PFSK-1 (cell line): ENCODE data around the gene LSS.

Source experiments
- FOXP2 ChIP-seq: optimal IDR thresholded peaks from 2 replicates; pipeline ENCODE3; 2011; ENCODE audit warnings: borderline replicate concordance, control low read depth, inconsistent platforms; ENCODE audit not compliant: insufficient read depth; ENCODE audit errors: extremely low read length, extremely low read depth
- POLR2AphosphoS5 ChIP-seq: IDR thresholded peaks from 2 replicates; pipeline ENCODE4 v1.6.1; 2012; ENCODE audit warnings: low read depth, mild to moderate bottlenecking, control low read depth, low read length, moderate library complexity
- SIN3A ChIP-seq: IDR thresholded peaks from 2 replicates; pipeline ENCODE4 v1.6.1; 2012; ENCODE audit warnings: mild to moderate bottlenecking, low read length, moderate library complexity, borderline replicate concordance; ENCODE audit not compliant: insufficient read depth
- TAF1 ChIP-seq: IDR thresholded peaks from 2 replicates; pipeline ENCODE4 v1.6.1; 2012; ENCODE audit warnings: low read length, control low read depth, borderline replicate concordance; ENCODE audit not compliant: insufficient read depth
- TF ChIP-seq, protein P1 (sequence below), 2 experiments: IDR thresholded peaks; 2 replicates each; pipeline versions ENCODE4 v1.6.1 to v1.8.0; 2011 to 2012; ENCODE audit warnings: low read depth in 2 of 2, low read length in 2 of 2, control low read depth in 1 of 2, inconsistent platforms in 1 of 2, mild to moderate bottlenecking in 1 of 2, moderate library complexity in 1 of 2; ENCODE audit not compliant: insufficient read depth in 1 of 2

The LSS gene

DNA sequence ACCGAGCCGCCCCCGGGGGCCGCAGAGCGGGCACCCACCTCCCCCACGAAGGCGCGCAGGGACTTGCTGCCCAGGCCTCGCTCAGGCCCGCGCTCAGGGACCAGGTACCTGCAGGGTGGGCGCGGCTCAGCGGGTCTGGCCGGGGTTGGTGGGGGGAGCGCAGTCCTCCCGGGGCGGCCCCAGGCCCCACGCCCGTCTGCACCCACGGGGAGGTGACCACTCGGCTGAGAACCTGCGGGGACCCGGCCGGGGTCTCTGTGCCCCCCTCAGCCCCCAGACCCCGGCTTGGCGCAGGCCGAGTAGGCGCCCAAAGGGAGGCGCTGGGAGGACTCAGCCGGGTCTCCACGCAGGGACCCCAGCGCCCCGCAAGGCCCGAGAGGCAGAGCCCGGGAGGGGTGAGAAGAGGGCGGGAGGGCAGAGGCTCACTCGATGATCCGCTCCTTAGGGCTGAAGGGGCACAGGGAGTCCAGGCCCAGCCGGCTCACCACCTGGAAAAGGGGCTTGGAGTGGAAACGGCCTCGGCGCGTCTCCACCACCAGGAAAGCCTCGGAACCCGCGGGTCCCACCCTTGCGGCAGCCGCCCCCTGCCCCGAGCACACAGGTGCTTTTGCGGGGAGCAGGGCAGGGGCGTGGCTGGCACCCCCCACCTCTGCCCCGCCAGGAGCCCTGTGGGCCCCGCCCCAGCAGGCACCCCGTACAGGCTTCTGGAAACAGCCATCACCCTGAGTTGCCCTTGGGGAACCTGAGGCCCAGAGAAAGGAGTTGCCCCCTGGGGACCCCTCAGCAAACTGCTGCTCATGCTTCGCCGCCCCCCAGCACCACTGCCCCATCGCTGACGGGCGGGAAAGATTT, 82.5 kb downstream of the LSS start:
- TF ChIP-seq TAF1, result no peak
- no peak for TF ChIP-seq FOXP2
- TF ChIP-seq POLR2AphosphoS5, result no peak
- TF ChIP-seq SIN3A, result no peak
- TF ChIP-seq, protein P1, sequence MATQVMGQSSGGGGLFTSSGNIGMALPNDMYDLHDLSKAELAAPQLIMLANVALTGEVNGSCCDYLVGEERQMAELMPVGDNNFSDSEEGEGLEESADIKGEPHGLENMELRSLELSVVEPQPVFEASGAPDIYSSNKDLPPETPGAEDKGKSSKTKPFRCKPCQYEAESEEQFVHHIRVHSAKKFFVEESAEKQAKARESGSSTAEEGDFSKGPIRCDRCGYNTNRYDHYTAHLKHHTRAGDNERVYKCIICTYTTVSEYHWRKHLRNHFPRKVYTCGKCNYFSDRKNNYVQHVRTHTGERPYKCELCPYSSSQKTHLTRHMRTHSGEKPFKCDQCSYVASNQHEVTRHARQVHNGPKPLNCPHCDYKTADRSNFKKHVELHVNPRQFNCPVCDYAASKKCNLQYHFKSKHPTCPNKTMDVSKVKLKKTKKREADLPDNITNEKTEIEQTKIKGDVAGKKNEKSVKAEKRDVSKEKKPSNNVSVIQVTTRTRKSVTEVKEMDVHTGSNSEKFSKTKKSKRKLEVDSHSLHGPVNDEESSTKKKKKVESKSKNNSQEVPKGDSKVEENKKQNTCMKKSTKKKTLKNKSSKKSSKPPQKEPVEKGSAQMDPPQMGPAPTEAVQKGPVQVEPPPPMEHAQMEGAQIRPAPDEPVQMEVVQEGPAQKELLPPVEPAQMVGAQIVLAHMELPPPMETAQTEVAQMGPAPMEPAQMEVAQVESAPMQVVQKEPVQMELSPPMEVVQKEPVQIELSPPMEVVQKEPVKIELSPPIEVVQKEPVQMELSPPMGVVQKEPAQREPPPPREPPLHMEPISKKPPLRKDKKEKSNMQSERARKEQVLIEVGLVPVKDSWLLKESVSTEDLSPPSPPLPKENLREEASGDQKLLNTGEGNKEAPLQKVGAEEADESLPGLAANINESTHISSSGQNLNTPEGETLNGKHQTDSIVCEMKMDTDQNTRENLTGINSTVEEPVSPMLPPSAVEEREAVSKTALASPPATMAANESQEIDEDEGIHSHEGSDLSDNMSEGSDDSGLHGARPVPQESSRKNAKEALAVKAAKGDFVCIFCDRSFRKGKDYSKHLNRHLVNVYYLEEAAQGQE (IDR thresholded peaks at IDR 0.05; ENCODE audit: insufficient read depth in 1 of 2, low read depth in 2 of 2, low read length in 2 of 2), result no peak

DNA sequence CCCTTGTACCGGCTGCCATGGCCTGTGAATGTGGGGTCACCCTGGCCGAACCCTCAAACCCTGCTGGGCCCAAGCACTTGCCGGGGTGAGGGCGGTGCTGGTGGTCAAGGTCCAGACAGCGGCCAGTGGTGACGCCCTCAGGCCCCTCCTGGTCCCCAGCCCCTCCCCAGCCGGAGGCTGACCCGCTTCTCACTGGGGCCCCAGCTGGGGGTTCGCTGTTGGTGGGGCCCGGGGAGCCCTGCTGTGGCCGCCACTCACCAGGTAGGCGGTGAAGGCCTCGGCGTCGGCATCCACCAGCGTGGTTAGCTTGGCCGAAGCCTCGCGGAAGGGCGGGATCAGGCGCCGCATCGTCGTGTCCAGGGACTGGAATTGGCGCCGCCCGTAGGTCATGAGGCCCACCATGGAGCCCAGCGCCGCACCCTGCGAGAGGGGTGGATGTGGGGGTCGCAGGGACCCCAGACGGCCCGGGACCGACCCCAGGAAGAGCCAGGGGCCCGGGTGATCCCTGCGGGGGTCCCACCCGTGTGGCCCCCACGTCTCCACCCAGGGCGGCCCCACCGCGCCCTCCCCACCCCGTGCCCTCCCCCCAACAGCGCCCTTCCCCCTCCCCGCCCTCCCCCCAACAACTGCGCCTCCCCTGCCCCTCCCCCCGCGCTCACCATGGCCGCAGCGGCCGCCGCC, 83.3 kb downstream of the LSS start:
- no peak for TF ChIP-seq POLR2AphosphoS5
- no peak for TF ChIP-seq SIN3A
- TF ChIP-seq FOXP2, result no peak
- no peak for TF ChIP-seq TAF1
- TF ChIP-seq, protein P1 (IDR thresholded peaks at IDR 0.05; ENCODE audit: insufficient read depth in 1 of 2, low read depth in 2 of 2, low read length in 2 of 2), result no peak

- TF ChIP-seq, protein P1 (IDR thresholded peaks at IDR 0.05; ENCODE audit: insufficient read depth in 1 of 2, low read depth in 2 of 2, low read length in 2 of 2), result no peak
- no peak for TF ChIP-seq FOXP2
- no peak for TF ChIP-seq SIN3A
Measured at GRCh38 chr21:46144464-46145070, 84.0 kb downstream of the LSS start.

GRCh38 chr21:46142582-46143473, 85.7 kb downstream of the LSS start:
- no peak for TF ChIP-seq FOXP2
- TF ChIP-seq, protein P1 (IDR thresholded peaks at IDR 0.05; ENCODE audit: insufficient read depth in 1 of 2, low read depth in 2 of 2, low read length in 2 of 2), result no peak
- no peak for TF ChIP-seq SIN3A
